Fibroblast of skin of scalp (primary cell): ENCODE results near the gene CHCT1. TPM values are rescaled to one million over a fixed set of nuclear protein-coding genes. Genes with fewer than 3 reads are reported as not detected.
"Not testable (repeated sequence)": the region's sequence is repeated elsewhere in the genome, so short reads cannot be mapped to it uniquely, and the experiment has no call there.

ENCODE experiments used
- DNase-seq: peaks from one replicate; pipeline ENCODE4 v3.0.0-alpha.2; 2013
- polyA plus RNA-seq, 2 experiments: library from polyadenylated mRNA; unstranded; fragments of 120-200 nt; gene quantifications; one replicate each; pipeline ENCODE4 v1.2.1, GENCODE V29; 2013; ENCODE audit not compliant: insufficient read length in 2 of 2

Gene CHCT1
- polyA plus RNA-seq (2013, experiment 1 of 2; ENCODE audit: insufficient read length): 0.12 TPM
- not detected for polyA plus RNA-seq (2013, experiment 2 of 2; ENCODE audit: insufficient read length)

- DNase-seq: no peak
These were observed at the start of gene CHCT1 for GRCh38 chr17:60422162-60422665. Gene CHCT1, plus strand, starts transcription at chr17:60422489. Its CDS starts 104 bp downstream, at chr17:60422593.

- peak; percentile 47 for DNase-seq
These were observed 49.4 kb upstream of the CHCT1 start for GRCh38 chr17:60372790-60373483.

DNA sequence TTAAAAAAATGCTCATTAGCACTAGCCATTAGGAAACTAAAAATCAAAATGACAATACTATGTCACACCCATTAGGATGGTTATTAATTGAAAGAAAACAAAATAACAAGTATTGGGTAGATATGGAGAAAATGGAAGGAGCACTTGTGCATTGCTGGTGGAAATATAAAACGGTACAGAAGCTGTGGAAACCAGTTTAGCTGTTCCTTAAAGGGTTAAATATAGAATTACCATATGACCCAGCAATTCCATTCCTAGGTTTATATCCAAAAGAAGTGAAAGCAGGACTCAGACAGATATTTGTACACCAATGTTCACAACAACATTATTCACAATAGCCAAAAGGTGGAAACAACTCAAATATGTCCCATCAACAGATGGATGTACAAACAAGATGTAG is 44.1 kb upstream of the CHCT1 start:
- not testable (repeated sequence) for DNase-seq

- not testable (repeated sequence) for DNase-seq
These were observed 42.8 kb upstream of the CHCT1 start for GRCh38 chr17:60379461-60379860.

GRCh38 chr17:60381958-60382357 is 40.3 kb upstream of the CHCT1 start:
- no peak for DNase-seq

GRCh38 chr17:60383379-60383778 is 38.9 kb upstream of the CHCT1 start:
- no peak for DNase-seq

- DNase-seq: not testable (repeated sequence)
These were observed 37.4 kb upstream of the CHCT1 start for GRCh38 chr17:60384921-60385320.

- DNase-seq: peak; percentile 29
These were observed 35.9 kb upstream of the CHCT1 start for GRCh38 chr17:60386147-60387058.

DNA sequence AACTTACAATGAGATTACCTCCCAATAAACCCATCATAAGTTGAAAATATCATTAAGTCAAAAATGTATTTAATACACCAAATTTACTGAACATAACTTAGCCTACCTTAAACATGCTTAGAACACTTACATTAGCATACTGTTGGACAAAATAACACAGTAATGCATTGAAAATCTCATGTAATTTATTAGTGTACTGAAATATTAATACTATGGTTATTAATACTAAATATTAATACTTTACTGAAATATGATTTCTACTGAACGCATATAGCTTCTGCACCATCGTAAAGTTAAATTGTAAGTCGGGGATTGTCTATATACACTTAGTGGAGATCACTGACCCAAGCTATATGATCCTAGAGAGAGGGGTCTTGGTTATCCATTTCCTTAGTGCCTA is 34.6 kb upstream of the CHCT1 start:
- DNase-seq: no peak

- no peak for DNase-seq
These were observed 33.5 kb upstream of the CHCT1 start for GRCh38 chr17:60388742-60389141.

- DNase-seq: peak; percentile 84
These were observed 32.1 kb upstream of the CHCT1 start for GRCh38 chr17:60390186-60390585.

DNA sequence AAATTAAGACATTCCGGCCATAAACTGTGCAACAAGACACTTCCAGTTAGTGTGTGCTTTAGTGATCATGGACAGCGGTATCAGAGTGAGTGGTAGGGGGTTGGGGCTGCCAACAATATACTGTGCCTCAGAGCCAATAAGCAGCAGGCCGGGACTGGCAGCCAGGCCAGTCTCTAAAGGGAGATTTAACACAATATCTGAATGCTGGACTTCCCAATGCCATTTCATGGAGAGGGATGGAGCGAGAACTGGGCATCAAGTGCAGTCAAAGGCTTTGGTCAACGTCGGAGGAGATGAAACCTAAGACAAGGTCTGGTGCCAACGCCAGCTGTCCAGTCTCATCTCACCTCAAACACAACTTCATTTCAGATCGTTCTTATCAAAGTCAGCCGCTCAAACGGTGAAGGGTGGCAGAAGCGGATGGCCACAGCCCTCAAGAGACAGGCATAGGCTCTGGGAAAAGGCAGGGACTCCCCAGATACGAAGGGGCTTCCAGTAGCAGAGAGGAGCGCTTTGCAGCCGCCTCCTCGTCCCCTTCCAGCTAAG is 31.3 kb upstream of the CHCT1 start:
- DNase-seq: peak; percentile 45

GRCh38 chr17:60391471-60392041 is 30.7 kb upstream of the CHCT1 start:
- DNase-seq: no peak

GRCh38 chr17:60392042-60392844 is 30.0 kb upstream of the CHCT1 start, which contains the start of gene USP32:
Gene USP32, minus strand, starts transcription at chr17:60392133. Its CDS starts 194 bp downstream, at chr17:60391939.
- peak; percentile 99 for DNase-seq

DNA sequence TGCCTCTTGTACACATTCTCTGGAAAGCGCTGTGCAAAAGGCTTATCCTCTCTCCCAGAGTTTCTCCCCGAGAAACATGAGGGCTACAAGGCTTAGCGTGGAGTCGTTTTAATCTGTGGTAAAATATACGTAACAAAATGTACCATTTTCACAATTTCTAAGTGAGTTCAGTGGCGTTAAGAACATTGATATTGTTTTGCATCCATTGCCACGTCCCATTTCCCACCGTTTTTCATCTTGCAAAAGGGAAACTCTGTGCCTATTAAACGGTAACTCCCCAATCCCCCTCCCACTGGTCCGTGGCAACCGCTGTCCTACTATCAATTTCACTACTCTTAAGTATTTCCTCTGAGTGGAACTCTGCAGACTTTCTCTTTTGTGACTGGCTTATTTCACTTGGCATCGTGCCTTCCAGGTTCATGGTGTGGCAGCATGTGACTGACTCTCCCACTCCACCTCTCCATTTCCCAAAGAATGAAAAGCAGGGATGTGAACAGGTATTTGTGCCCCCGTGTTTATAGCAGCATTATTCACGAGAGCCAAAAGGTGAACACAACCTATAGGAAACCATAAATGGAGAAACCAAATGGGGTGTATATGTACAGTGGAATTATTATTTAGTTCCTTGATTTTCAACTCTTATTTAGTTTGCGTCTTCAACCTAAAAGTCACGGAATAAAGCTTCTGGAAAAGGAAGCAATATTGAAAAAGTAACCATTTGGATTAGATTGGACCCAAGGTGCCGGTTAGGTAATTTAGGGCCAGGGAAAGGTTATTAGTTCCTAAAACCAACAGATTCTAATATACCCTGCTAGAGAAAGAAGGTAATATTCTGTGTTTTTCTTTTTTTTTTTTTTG is 29.2 kb upstream of the CHCT1 start:
- peak; percentile 51 for DNase-seq

GRCh38 chr17:60393840-60394723 is 28.2 kb upstream of the CHCT1 start:
- DNase-seq: no peak

DNA sequence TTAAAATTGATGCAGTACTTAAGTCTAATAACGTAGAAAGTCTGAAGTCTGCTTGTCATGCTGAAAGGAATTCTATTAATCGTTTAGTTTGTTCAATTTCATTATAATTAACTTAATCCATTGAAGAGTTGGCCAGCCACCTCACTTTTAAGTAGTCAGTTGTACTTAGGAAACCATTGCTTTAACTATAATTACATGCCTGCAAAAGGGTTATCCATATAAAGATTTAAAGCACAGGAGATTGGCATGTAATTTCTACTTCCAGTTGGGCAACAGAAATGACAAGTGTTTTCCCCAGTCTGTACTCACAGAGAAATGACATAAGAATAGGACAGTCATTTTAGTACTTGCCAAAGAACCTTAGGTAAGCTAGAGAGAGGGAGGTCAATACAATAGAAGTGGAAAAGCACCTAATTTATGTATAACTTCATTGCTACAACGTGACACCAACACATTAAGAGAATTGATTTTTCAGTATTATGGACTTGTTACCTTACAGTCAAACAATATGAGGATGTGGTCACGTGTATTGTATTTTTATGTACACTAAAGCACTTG is 26.7 kb upstream of the CHCT1 start:
- no peak for DNase-seq

- no peak for DNase-seq
These were observed 25.9 kb upstream of the CHCT1 start for GRCh38 chr17:60396412-60396811.
